WTC11 (cell line): Measurements from ENCODE around the gene RGL1. TPM values are rescaled to one million over a fixed set of nuclear protein-coding genes. Genes with fewer than 3 reads are reported as not detected.

ENCODE experiments used
- ATAC-seq: fragments of 200-7000 bp; cut with Tn5 transposase; 2 replicates; pipeline ENCODE4 v1.10.0; 2021; ENCODE audit warnings: mild to moderate bottlenecking, moderate library complexity
- CTCF ChIA-PET: fragments of 300-600 bp; sonication (Branson Sonifier 250); formaldehyde crosslinking; loops from one replicate; lab custom pipeline; 2021; ENCODE audit warnings: antibody characterized with exemption; lab: Charles Lee
- POLR2A ChIA-PET: fragments of 350-600 bp; sonication (Branson Sonifier 250); formaldehyde crosslinking; loops from one replicate; lab custom pipeline; 2021; ENCODE audit warnings: antibody characterized with exemption; lab: Charles Lee
- DNase-seq: peaks from one replicate; pipeline ENCODE4 v3.0.0; 2021; ENCODE audit warnings: low spot score
- H3K27ac Mint-ChIP-seq: 2 replicates; pipeline ENCODE4 v1.8.0; 2021; ENCODE audit warnings: mixed read lengths
- H3K27me3 Mint-ChIP-seq: 2 replicates; pipeline ENCODE4 v1.8.0; 2021; ENCODE audit warnings: low read depth, mild to moderate bottlenecking, moderate library complexity, mixed read lengths
- H3K36me3 Mint-ChIP-seq: 2 replicates; pipeline ENCODE4 v1.8.0; 2021; ENCODE audit warnings: mixed read lengths
- H3K4me1 Mint-ChIP-seq: 2 replicates; pipeline ENCODE4 v1.8.0; 2022; ENCODE audit warnings: mixed read lengths
- H3K4me3 Mint-ChIP-seq: 2 replicates; pipeline ENCODE4 v1.8.0; 2021; ENCODE audit warnings: mild to moderate bottlenecking, moderate library complexity, mixed read lengths
- H3K9me3 Mint-ChIP-seq: 2 replicates; pipeline ENCODE4 v1.8.0; 2021; ENCODE audit warnings: mixed read lengths
- FOXK1 ChIP-seq: sonication (generic); formaldehyde crosslinking; IDR thresholded peaks from 2 replicates; pipeline ENCODE4 v1.8.0; 2022; ENCODE audit warnings: mild to moderate bottlenecking, moderate library complexity, missing genetic modification reagents
- IRF2 ChIP-seq: sonication (generic); formaldehyde crosslinking; IDR thresholded peaks from 2 replicates; pipeline ENCODE4 v1.8.0; 2022; ENCODE audit warnings: low read depth, missing genetic modification reagents, borderline replicate concordance
- JAZF1 ChIP-seq: fragments of 250-450 bp; sonication (Bioruptor Pico); IDR thresholded peaks from 2 replicates; pipeline ENCODE4 v1.9.0; 2021; ENCODE audit warnings: moderate library complexity, mild to moderate bottlenecking, inconsistent platforms
- MYBL2 ChIP-seq: sonication (generic); formaldehyde crosslinking; IDR thresholded peaks from 2 replicates; pipeline ENCODE4 v1.8.1; 2023; ENCODE audit warnings: mild to moderate bottlenecking, moderate library complexity, missing genetic modification reagents
- SMAD4 ChIP-seq: sonication (generic); formaldehyde crosslinking; IDR thresholded peaks from 2 replicates; pipeline ENCODE4 v1.8.0; 2022; ENCODE audit warnings: mild to moderate bottlenecking, missing genetic modification reagents
- ZNF416 ChIP-seq: fragments of 250-450 bp; sonication (Bioruptor Pico); IDR thresholded peaks from 2 replicates; pipeline ENCODE4 v1.9.0; 2021; ENCODE audit warnings: mild to moderate bottlenecking, inconsistent platforms
- total RNA-seq: library from RNA; stranded (reverse); gene quantifications from 3 replicates; pipeline ENCODE4 v1.2.3, GENCODE V29; 2021
- TF ChIP-seq, protein P1 (sequence below): sonication (generic); formaldehyde crosslinking; IDR thresholded peaks from 2 replicates; pipeline ENCODE4 v1.8.1; 2022; ENCODE audit warnings: low read depth, missing genetic modification reagents, borderline replicate concordance
- TF ChIP-seq, protein P2 (sequence below): sonication (generic); formaldehyde crosslinking; IDR thresholded peaks from 2 replicates; pipeline ENCODE4 v1.8.1; 2023; ENCODE audit warnings: mild to moderate bottlenecking, missing genetic modification reagents, moderate library complexity
- TF ChIP-seq, protein P3 (sequence below): sonication (generic); formaldehyde crosslinking; IDR thresholded peaks from 2 replicates; pipeline ENCODE4 v1.8.1; 2022; ENCODE audit warnings: mild to moderate bottlenecking, moderate library complexity, missing genetic modification reagents
- TF ChIP-seq, protein P4 (sequence below): sonication (generic); formaldehyde crosslinking; IDR thresholded peaks from 2 replicates; pipeline ENCODE4 v1.8.0; 2023; ENCODE audit warnings: missing genetic modification reagents
- TF ChIP-seq, protein P5 (sequence below): fragments of 250-450 bp; sonication (Bioruptor Pico); IDR thresholded peaks from 2 replicates; pipeline ENCODE4 v1.9.0; 2021; ENCODE audit warnings: mild to moderate bottlenecking
- TF ChIP-seq, protein P6 (sequence below): sonication (generic); formaldehyde crosslinking; IDR thresholded peaks from 2 replicates; pipeline ENCODE4 v1.8.1; 2023; ENCODE audit warnings: mild to moderate bottlenecking, missing genetic modification reagents, borderline replicate concordance

RGL1 gene
- total RNA-seq, 1 experiment from 2014 or later, result 1.5 TPM

DNA sequence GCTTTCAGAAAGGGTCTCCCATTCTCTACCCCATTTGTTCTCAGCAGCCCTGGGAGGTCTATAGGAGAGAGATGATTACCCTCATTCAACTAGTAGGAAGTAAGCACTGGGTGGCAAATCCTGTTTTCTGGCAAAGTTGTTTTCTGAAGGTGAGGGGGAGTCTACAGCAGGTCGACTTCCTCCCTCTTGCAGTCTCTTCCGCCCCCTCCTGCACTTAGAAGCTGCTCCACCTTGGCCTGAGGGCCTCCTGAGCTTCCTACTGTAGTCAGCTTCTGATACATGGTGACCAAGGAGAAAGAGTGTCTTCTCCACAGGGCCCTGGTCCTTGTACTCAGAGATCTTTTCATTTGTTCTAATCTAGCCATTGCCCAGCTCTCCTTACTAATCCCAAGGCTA is 93.1 kb downstream of the RGL1 start (continued):
- TF ChIP-seq, protein P1, sequence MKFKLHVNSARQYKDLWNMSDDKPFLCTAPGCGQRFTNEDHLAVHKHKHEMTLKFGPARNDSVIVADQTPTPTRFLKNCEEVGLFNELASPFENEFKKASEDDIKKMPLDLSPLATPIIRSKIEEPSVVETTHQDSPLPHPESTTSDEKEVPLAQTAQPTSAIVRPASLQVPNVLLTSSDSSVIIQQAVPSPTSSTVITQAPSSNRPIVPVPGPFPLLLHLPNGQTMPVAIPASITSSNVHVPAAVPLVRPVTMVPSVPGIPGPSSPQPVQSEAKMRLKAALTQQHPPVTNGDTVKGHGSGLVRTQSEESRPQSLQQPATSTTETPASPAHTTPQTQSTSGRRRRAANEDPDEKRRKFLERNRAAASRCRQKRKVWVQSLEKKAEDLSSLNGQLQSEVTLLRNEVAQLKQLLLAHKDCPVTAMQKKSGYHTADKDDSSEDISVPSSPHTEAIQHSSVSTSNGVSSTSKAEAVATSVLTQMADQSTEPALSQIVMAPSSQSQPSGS, result no peak
- TF ChIP-seq, protein P2, sequence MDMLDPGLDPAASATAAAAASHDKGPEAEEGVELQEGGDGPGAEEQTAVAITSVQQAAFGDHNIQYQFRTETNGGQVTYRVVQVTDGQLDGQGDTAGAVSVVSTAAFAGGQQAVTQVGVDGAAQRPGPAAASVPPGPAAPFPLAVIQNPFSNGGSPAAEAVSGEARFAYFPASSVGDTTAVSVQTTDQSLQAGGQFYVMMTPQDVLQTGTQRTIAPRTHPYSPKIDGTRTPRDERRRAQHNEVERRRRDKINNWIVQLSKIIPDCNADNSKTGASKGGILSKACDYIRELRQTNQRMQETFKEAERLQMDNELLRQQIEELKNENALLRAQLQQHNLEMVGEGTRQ (CRISPR knock-in tag), result no peak

DNA sequence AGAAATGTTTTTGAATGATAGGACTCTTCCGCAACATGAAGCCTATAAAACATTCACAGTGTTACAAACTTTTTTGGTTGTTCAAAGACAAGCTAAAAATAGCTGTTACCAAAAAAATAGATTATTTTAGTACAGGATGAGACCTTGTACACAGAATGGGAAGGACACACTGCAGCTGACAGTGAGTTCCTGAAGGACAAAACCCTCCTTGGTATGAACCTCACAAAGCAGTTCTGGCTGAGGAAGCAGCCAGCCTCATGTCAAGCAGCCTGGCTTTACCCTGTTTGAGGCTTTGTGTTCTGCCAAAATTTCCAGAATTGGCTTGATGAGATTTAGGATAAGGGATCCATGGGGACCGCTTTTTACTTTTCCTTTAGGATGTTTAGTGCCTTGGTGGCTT is 93.7 kb downstream of the RGL1 start:
- no peak overlapping the region for H3K4me3 Mint-ChIP-seq
- no peaks in the 10 kb centered on the region for H3K36me3 Mint-ChIP-seq
- no peak overlapping the region for H3K27ac Mint-ChIP-seq
- no peaks in the 10 kb centered on the region for H3K27me3 Mint-ChIP-seq
- no peak for DNase-seq
- ChIA-PET POLR2A (no interaction called here), CTCF (interaction anchor here (0.6 to 1.0 kb wide), 2 partner anchors 32 to 243 kb away, joined by 3 to 5 read pairs; no protein-coding TSS in a partner anchor)
- H3K4me1 Mint-ChIP-seq, result no peaks in the 10 kb centered on the region
- no peaks in the 10 kb centered on the region for H3K9me3 Mint-ChIP-seq
- TF ChIP-seq, protein P3, sequence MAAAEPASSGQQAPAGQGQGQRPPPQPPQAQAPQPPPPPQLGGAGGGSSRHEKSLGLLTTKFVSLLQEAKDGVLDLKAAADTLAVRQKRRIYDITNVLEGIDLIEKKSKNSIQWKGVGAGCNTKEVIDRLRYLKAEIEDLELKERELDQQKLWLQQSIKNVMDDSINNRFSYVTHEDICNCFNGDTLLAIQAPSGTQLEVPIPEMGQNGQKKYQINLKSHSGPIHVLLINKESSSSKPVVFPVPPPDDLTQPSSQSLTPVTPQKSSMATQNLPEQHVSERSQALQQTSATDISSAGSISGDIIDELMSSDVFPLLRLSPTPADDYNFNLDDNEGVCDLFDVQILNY (CRISPR knock-in tag), result no peak
- no peak for TF ChIP-seq FOXK1 (CRISPR knock-in tag)
- no peak for TF ChIP-seq IRF2
- TF ChIP-seq MYBL2, result no peak
- TF ChIP-seq SMAD4 (CRISPR knock-in tag), result no peak
- TF ChIP-seq, protein P4, sequence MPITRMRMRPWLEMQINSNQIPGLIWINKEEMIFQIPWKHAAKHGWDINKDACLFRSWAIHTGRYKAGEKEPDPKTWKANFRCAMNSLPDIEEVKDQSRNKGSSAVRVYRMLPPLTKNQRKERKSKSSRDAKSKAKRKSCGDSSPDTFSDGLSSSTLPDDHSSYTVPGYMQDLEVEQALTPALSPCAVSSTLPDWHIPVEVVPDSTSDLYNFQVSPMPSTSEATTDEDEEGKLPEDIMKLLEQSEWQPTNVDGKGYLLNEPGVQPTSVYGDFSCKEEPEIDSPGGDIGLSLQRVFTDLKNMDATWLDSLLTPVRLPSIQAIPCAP, result no peak
- ATAC-seq, result no peak

DNA sequence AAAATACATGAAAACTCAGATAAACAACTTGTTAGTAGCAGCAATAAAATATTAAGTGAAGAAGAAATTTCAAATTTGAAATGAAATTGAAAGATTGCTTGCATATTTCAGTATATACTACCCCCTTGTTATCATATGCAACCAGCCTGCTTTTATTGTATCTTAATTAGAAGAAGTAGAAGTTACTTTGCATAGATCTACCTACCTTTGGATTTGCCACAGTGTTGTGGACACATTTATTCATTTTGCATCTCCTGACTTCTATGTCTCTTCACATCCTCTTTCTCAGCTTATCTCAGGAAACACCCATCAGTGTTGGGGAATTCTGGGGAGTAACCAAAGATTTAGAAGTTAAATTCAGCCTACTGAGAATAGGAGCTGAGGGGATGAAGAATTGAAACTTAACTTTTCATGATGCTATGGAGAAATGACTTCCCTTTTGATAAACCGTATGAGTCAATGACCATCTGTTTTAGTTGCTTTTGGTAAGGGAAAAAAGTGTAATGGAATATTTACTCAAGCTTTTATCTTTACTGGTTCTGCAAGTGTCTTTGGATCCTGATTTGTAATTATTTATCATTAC is 96.9 kb downstream of the RGL1 start:
- H3K36me3 Mint-ChIP-seq, result no peaks in the 10 kb centered on the region
- H3K27me3 Mint-ChIP-seq, result no peaks in the 10 kb centered on the region
- H3K4me3 Mint-ChIP-seq, result no peak overlapping the region
- H3K4me1 Mint-ChIP-seq, result no peaks in the 10 kb centered on the region
- ChIA-PET CTCF (no interaction called here), POLR2A (no interaction called here)
- DNase-seq (no peak), ATAC-seq (no peak)
- TF ChIP-seq JAZF1 (no peak), ZNF416 (no peak)
- TF ChIP-seq, protein P5, sequence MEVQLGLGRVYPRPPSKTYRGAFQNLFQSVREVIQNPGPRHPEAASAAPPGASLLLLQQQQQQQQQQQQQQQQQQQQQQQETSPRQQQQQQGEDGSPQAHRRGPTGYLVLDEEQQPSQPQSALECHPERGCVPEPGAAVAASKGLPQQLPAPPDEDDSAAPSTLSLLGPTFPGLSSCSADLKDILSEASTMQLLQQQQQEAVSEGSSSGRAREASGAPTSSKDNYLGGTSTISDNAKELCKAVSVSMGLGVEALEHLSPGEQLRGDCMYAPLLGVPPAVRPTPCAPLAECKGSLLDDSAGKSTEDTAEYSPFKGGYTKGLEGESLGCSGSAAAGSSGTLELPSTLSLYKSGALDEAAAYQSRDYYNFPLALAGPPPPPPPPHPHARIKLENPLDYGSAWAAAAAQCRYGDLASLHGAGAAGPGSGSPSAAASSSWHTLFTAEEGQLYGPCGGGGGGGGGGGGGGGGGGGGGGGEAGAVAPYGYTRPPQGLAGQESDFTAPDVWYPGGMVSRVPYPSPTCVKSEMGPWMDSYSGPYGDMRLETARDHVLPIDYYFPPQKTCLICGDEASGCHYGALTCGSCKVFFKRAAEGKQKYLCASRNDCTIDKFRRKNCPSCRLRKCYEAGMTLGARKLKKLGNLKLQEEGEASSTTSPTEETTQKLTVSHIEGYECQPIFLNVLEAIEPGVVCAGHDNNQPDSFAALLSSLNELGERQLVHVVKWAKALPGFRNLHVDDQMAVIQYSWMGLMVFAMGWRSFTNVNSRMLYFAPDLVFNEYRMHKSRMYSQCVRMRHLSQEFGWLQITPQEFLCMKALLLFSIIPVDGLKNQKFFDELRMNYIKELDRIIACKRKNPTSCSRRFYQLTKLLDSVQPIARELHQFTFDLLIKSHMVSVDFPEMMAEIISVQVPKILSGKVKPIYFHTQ (CRISPR knock-in tag), result no peak
- TF ChIP-seq, protein P6, sequence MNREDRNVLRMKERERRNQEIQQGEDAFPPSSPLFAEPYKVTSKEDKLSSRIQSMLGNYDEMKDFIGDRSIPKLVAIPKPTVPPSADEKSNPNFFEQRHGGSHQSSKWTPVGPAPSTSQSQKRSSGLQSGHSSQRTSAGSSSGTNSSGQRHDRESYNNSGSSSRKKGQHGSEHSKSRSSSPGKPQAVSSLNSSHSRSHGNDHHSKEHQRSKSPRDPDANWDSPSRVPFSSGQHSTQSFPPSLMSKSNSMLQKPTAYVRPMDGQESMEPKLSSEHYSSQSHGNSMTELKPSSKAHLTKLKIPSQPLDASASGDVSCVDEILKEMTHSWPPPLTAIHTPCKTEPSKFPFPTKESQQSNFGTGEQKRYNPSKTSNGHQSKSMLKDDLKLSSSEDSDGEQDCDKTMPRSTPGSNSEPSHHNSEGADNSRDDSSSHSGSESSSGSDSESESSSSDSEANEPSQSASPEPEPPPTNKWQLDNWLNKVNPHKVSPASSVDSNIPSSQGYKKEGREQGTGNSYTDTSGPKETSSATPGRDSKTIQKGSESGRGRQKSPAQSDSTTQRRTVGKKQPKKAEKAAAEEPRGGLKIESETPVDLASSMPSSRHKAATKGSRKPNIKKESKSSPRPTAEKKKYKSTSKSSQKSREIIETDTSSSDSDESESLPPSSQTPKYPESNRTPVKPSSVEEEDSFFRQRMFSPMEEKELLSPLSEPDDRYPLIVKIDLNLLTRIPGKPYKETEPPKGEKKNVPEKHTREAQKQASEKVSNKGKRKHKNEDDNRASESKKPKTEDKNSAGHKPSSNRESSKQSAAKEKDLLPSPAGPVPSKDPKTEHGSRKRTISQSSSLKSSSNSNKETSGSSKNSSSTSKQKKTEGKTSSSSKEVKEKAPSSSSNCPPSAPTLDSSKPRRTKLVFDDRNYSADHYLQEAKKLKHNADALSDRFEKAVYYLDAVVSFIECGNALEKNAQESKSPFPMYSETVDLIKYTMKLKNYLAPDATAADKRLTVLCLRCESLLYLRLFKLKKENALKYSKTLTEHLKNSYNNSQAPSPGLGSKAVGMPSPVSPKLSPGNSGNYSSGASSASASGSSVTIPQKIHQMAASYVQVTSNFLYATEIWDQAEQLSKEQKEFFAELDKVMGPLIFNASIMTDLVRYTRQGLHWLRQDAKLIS, result no peak
- no peak overlapping the region for H3K27ac Mint-ChIP-seq
- no peaks in the 10 kb centered on the region for H3K9me3 Mint-ChIP-seq
